GM12875 (cell line): Measurements from ENCODE around the gene WDR3.
"Not testable (repeated sequence)": the region's sequence is repeated elsewhere in the genome, so short reads cannot be mapped to it uniquely, and the experiment has no call there.

Source experiments
- H3K4me3 ChIP-seq: one replicate; pipeline ENCODE4 v1.5.1; 2011; ENCODE audit warnings: low read depth, low read length, control low read depth
- CTCF ChIP-seq: IDR thresholded peaks from 2 replicates; pipeline ENCODE4 v1.5.1; 2011; ENCODE audit warnings: low read depth, mild to moderate bottlenecking, control low read depth, inconsistent platforms, low read length, moderate library complexity, borderline replicate concordance; ENCODE audit not compliant: insufficient read depth

WDR3 gene

GRCh38 chr1:117919376-117919775, 10.2 kb upstream of the WDR3 start:
- no peak overlapping the region for H3K4me3 ChIP-seq
- no peak for TF ChIP-seq CTCF

GRCh38 chr1:117921991-117922390, 7.5 kb upstream of the WDR3 start:
- no peak for TF ChIP-seq CTCF

GRCh38 chr1:117922717-117923116, 6.8 kb upstream of the WDR3 start:
- not testable (repeated sequence) for H3K4me3 ChIP-seq

More at GRCh38 chr1:117921991-117922390, 7.5 kb upstream of the WDR3 start:
- no peak overlapping the region for H3K4me3 ChIP-seq

- no peak for TF ChIP-seq CTCF
These were observed 3.6 kb upstream of the WDR3 start for GRCh38 chr1:117925981-117926380.

GRCh38 chr1:117928881-117929342, 627 bp upstream of the WDR3 start:
- peak overlapping the region; percentile 95 for H3K4me3 ChIP-seq
- TF ChIP-seq CTCF = 0 out of 2 replicates have a peak, but pooled peaks have one; percentile 1

More at GRCh38 chr1:117925981-117926380, 3.6 kb upstream of the WDR3 start:
- H3K4me3 ChIP-seq = no peak overlapping the region

GRCh38 chr1:117930173-117930447, 571 bp downstream of the WDR3 start:
- no peak for TF ChIP-seq CTCF
- peak overlapping the region; percentile 95 for H3K4me3 ChIP-seq

GRCh38 chr1:117930484-117930883, 945 bp downstream of the WDR3 start:
- no peak for TF ChIP-seq CTCF

GRCh38 chr1:117932576-117932975, 3.0 kb downstream of the WDR3 start:
- TF ChIP-seq CTCF = no peak
- H3K4me3 ChIP-seq = no peak overlapping the region

More at GRCh38 chr1:117930484-117930883, 945 bp downstream of the WDR3 start:
- peak overlapping the region; percentile 95 for H3K4me3 ChIP-seq
